GM23248 (cell line): ENCODE data around the gene SEC23B. TPM values are rescaled to one million over a fixed set of nuclear protein-coding genes. Genes with fewer than 3 reads are reported as not detected.
"Not testable (repeated sequence)": the region's sequence is repeated elsewhere in the genome, so short reads cannot be mapped to it uniquely, and the experiment has no call there.

ENCODE experiments used
- DNase-seq: peaks from one replicate; pipeline ENCODE4 v3.0.0-alpha.2; 2015
- H2AFZ ChIP-seq: fragments of 200-600 bp; sonication (generic); 2 replicates; pipeline ENCODE4 v1.6.1; 2016; ENCODE audit warnings: antibody characterized with exemption
- H3F3A ChIP-seq: fragments of 200-600 bp; sonication (generic); 2 replicates; pipeline ENCODE4 v1.6.1; 2016; ENCODE audit warnings: mild to moderate bottlenecking, antibody characterized with exemption, mixed run types; ENCODE audit not compliant: insufficient read depth
- H3K27ac ChIP-seq: fragments of 200-600 bp; sonication (generic); 2 replicates; pipeline ENCODE4 v1.5.1; 2016; ENCODE audit warnings: mild to moderate bottlenecking
- H3K27me3 ChIP-seq: fragments of 200-600 bp; sonication (generic); replicated peaks from 2 replicates; pipeline ENCODE4 v1.6.1; 2016; ENCODE audit warnings: mild to moderate bottlenecking; ENCODE audit not compliant: insufficient read depth
- H3K36me3 ChIP-seq: fragments of 200-600 bp; sonication (generic); 2 replicates; pipeline ENCODE4 v1.6.1; 2016; ENCODE audit warnings: low read depth, mild to moderate bottlenecking
- H3K4me1 ChIP-seq: fragments of 200-600 bp; sonication (generic); 2 replicates; pipeline ENCODE4 v1.6.1; 2016; ENCODE audit warnings: mild to moderate bottlenecking; ENCODE audit not compliant: insufficient read depth
- H3K4me2 ChIP-seq: fragments of 200-600 bp; sonication (generic); one replicate; pipeline ENCODE4 v1.6.1; 2016; ENCODE audit warnings: mild to moderate bottlenecking; ENCODE audit not compliant: unreplicated experiment
- H3K4me3 ChIP-seq: fragments of 200-600 bp; sonication (generic); 2 replicates; pipeline ENCODE4 v1.5.1; 2016; ENCODE audit warnings: mild to moderate bottlenecking
- H3K79me2 ChIP-seq: fragments of 200-600 bp; sonication (generic); 2 replicates; pipeline ENCODE4 v1.6.1; 2016; ENCODE audit warnings: mild to moderate bottlenecking; ENCODE audit not compliant: insufficient read depth
- H3K9ac ChIP-seq: fragments of 200-600 bp; sonication (generic); 2 replicates; pipeline ENCODE4 v1.6.1; 2016; ENCODE audit warnings: mild to moderate bottlenecking
- H3K9me2 ChIP-seq: fragments of 200-600 bp; sonication (generic); 2 replicates; pipeline ENCODE4 v1.6.1; 2016; ENCODE audit warnings: mixed run types, mild to moderate bottlenecking, moderate library complexity; ENCODE audit not compliant: insufficient read depth
- H3K9me3 ChIP-seq: fragments of 200-600 bp; sonication (generic); one replicate; pipeline ENCODE4 v1.6.1; 2017; ENCODE audit warnings: low read depth
- H4K20me1 ChIP-seq: fragments of 200-600 bp; sonication (generic); 2 replicates; pipeline ENCODE4 v1.6.0; 2016; ENCODE audit not compliant: insufficient read depth
- EZH2 ChIP-seq: fragments of 200-600 bp; sonication (generic); IDR thresholded peaks from 2 replicates; pipeline ENCODE4 v1.6.1; 2018; ENCODE audit warnings: antibody characterized with exemption, mild to moderate bottlenecking; ENCODE audit not compliant: insufficient read depth, poor library complexity, severe bottlenecking
- EZH2phosphoT487 ChIP-seq: fragments of 200-600 bp; sonication (generic); IDR thresholded peaks from 2 replicates; pipeline ENCODE4 v1.6.1; 2018; ENCODE audit warnings: antibody characterized with exemption, moderate library complexity, mild to moderate bottlenecking, low read depth; ENCODE audit not compliant: insufficient read depth
- WGBS, 2 experiments: methylation state at CpG; one replicate each; pipeline ENCODE4 v1.1.6; 2015 to 2017; ENCODE audit warnings: low lambda C conversion rate in 2 of 2, low coverage in 1 of 2; ENCODE audit errors: missing lambda C conversion rate in 2 of 2; 5-methylcytosine and 5-hydroxymethylcytosine counted together
- in situ Hi-C: fragments of 300-500 bp; cut with MboI; formaldehyde crosslinking; loops from 2 replicates; pipeline ENCODE4 v1.15.0; 2020
- polyA plus RNA-seq: library from polyadenylated mRNA; unstranded; fragments of >200 nt; fragmentation: Nextera tagmentation; extraction: Ambion mirVana; gene quantifications from 2 replicates; pipeline ENCODE4 v1.2.1, GENCODE V29; 2016
- total RNA-seq: library from RNA; depleted of rRNA; stranded (reverse); fragments of >200 nt; shearing (Covaris generic); gene quantifications from 2 replicates; pipeline ENCODE4 v1.2.3, GENCODE V29; 2014

Gene SEC23B
- total and polyA plus RNA-seq, 2 experiments from 2014 or later: 36.8 to 48.5 TPM

DNA sequence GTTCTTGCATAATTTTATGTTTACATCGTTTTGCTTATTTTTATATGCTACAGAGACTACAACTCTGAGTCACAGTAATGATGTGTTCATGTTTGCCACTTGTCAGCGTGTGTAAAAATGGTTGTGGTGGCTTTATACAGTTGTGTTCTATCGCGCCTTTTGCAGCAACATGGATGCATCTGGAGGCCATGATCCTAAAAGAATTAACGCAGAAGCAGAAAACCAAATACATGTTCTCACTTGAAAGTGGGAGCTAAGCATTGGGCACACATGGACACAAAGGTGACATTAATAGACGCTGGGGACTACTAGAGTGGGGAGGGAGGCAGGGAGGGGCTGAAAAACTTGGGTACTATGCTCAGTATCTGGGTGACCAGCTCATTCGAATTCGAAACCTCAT lies 996 bp upstream of the SEC23B start:
- Histone ChIP-seq H3K9me3 (no peaks in the 10 kb centered on the region), H4K20me1 (no peaks in the 10 kb centered on the region), H2AFZ (peak overlapping the region; percentile 95), H3K4me2 (peak overlapping the region; percentile 97), H3K36me3 (peaks cover 15% of the 10 kb centered on the region; the same call in 1 of the 2 replicates), H3K9ac (peak overlapping the region; percentile 93), H3K79me2 (peaks cover 40% of the 10 kb centered on the region), H3K27me3 (no peaks in the 10 kb centered on the region), H3K4me3 (peak overlapping the region; percentile 92), H3F3A (no peaks in the 10 kb centered on the region), H3K4me1 (no peaks in the 10 kb centered on the region; the same call in 1 of the 2 replicates), H3K27ac (peak overlapping the region; percentile 76), H3K9me2 (no peaks in the 10 kb centered on the region)
- WGBS, 2 experiments: 70 to 73% methylated on average over 8 of the region's 8 CpGs
- no peak for DNase-seq
- TF ChIP-seq EZH2: no peak
- no peak for TF ChIP-seq EZH2phosphoT487
- in situ Hi-C loops: no loop called here

DNA sequence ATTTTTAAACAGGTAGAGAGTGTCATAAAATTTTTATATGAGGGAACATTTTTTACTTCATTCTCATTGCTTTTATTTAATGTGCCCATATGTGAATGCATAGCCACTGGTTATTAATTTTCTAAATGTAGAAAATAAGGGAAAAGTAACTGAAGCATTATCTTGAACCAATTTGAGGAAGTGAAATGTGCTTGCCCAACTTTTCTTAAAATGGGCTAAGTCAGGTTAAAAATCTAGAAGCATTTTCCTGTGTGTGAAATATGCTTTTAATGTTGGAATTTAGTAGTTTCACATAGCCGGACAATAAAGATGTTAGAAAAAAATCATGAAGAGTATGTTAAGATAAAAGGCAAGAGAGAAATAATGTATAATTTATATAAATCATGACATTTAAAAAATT lies 3.8 kb downstream of the SEC23B start:
- H3K27ac ChIP-seq: no peak overlapping the region
- H3K27me3 ChIP-seq: no peaks in the 10 kb centered on the region
- H3K9me2 ChIP-seq: no peaks in the 10 kb centered on the region
- H3K9ac ChIP-seq: no peak overlapping the region
- no peak for TF ChIP-seq EZH2
- no peak for TF ChIP-seq EZH2phosphoT487
- H2AFZ ChIP-seq: no peak overlapping the region
- no peaks in the 10 kb centered on the region for H4K20me1 ChIP-seq
- H3K36me3 ChIP-seq: peaks cover 41% of the 10 kb centered on the region
- peaks cover 58% of the 10 kb centered on the region for H3K79me2 ChIP-seq
- H3F3A ChIP-seq: no peaks in the 10 kb centered on the region
- H3K4me1 ChIP-seq: no peaks in the 10 kb centered on the region; the same call in 1 of the 2 replicates
- no peak for DNase-seq
- in situ Hi-C loops: no loop called here
- H3K4me3 ChIP-seq: no peak overlapping the region
- no peaks in the 10 kb centered on the region for H3K9me3 ChIP-seq
- no peak overlapping the region for H3K4me2 ChIP-seq
- WGBS, 2 experiments: 100% methylated on average over 1 of the region's 1 CpG

DNA sequence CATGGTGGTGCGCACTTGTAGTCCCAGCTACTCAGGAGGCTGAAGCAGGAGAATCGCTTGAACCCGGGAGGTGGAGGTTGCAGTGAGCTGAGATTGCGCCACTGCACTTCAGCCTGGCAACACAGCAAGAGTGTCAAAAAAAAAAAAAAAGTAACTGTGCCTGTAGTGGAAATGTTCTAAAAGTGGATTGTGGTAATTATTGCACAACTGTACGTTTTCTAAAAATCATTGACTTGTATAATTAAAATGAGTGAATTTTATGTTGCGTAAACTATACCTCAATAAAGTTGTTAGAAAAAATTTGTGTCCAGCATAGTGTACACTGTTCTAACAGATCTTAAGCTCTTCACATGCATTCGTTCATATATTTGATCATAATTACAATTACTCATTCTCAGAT lies 5.5 kb downstream of the SEC23B start:
- TF ChIP-seq EZH2phosphoT487 (no peak), EZH2 (no peak)
- Histone ChIP-seq H3K79me2 (peaks cover 69% of the 10 kb centered on the region), H3K9ac (no peak overlapping the region), H3K9me3 (no peaks in the 10 kb centered on the region), H3K4me3 (no peak overlapping the region), H3K36me3 (peaks cover 41% of the 10 kb centered on the region), H3K27me3 (no peaks in the 10 kb centered on the region), H2AFZ (no peak overlapping the region), H3K9me2 (no peaks in the 10 kb centered on the region), H3F3A (no peaks in the 10 kb centered on the region), H4K20me1 (no peaks in the 10 kb centered on the region), H3K4me2 (no peak overlapping the region), H3K4me1 (no peaks in the 10 kb centered on the region; the same call in 1 of the 2 replicates), H3K27ac (no peak overlapping the region)
- in situ Hi-C loops: no loop called here
- no peak for DNase-seq
- WGBS, 2 experiments: 93 to 95% methylated on average over 7 of the region's 7 CpGs

DNA sequence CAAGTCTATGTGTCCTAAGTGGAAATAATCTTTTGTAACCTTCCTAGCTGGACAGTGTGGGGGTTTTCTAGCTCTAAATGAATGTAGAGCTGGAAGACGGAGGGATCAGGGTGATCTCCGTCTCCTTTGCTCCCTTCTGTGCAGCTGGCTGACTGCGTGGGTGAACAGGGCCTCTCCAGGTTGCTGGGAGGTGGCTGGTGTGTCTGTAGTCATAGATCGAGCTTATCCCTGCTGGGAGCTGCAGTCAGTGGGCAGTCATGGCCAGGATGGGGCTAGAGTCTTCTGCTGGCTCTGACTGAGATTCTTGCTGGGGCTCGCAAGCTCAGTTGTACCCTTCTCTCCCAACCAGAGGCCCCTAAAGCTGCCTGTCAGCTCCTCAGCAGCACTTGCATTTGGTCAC lies 6.4 kb downstream of the SEC23B start:
- no peak overlapping the region for H3K4me3 ChIP-seq
- H3K36me3 ChIP-seq: peaks cover 41% of the 10 kb centered on the region
- no peak overlapping the region for H3K9ac ChIP-seq
- no peak overlapping the region for H3K4me2 ChIP-seq
- no peaks in the 10 kb centered on the region for H3K27me3 ChIP-seq
- H3F3A ChIP-seq: no peaks in the 10 kb centered on the region
- no peak for DNase-seq
- H2AFZ ChIP-seq: no peak overlapping the region
- in situ Hi-C loops: no loop called here
- H3K9me3 ChIP-seq: no peaks in the 10 kb centered on the region
- no peaks in the 10 kb centered on the region for H4K20me1 ChIP-seq
- no peak overlapping the region for H3K27ac ChIP-seq
- WGBS, 2 experiments: 92 to 93% methylated on average over 5 of the region's 5 CpGs
- peaks cover 66% of the 10 kb centered on the region for H3K79me2 ChIP-seq
- TF ChIP-seq EZH2phosphoT487 (no peak), EZH2 (no peak)
- no peaks in the 10 kb centered on the region for H3K4me1 ChIP-seq
- no peaks in the 10 kb centered on the region for H3K9me2 ChIP-seq

DNA sequence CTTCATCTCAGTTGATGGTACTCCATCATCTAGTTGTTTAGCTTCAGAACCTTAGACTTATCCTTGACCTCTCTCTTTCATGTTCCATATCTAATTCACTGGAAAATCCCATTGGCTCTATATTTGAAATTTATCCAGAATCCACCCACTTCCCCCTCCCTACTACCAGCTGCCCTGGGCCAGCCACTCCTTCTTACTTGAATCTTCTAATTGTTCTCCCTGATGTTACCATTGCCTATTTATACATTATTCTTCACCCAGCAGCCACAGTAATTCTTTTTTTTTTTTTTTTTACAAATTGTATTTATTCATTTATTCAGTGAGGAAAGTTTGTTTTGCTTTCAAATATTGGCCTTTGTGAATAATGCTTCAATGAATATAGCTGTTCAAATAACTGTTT lies 8.2 kb downstream of the SEC23B start:
- peaks cover 48% of the 10 kb centered on the region for H3K79me2 ChIP-seq
- no peaks in the 10 kb centered on the region for H3K4me1 ChIP-seq
- TF ChIP-seq EZH2phosphoT487 (no peak), EZH2 (no peak)
- H3K27ac ChIP-seq: no peak overlapping the region
- no peak overlapping the region for H3K4me3 ChIP-seq
- H3K36me3 ChIP-seq: peaks cover 34% of the 10 kb centered on the region
- no peak overlapping the region for H3K9ac ChIP-seq
- no peaks in the 10 kb centered on the region for H3K9me3 ChIP-seq
- in situ Hi-C loops: no loop called here
- H4K20me1 ChIP-seq: no peaks in the 10 kb centered on the region
- H2AFZ ChIP-seq: no peak overlapping the region
- no peak for DNase-seq
- no peak overlapping the region for H3K4me2 ChIP-seq
- H3F3A ChIP-seq: no peaks in the 10 kb centered on the region
- no peaks in the 10 kb centered on the region for H3K9me2 ChIP-seq
- no peaks in the 10 kb centered on the region for H3K27me3 ChIP-seq

DNA sequence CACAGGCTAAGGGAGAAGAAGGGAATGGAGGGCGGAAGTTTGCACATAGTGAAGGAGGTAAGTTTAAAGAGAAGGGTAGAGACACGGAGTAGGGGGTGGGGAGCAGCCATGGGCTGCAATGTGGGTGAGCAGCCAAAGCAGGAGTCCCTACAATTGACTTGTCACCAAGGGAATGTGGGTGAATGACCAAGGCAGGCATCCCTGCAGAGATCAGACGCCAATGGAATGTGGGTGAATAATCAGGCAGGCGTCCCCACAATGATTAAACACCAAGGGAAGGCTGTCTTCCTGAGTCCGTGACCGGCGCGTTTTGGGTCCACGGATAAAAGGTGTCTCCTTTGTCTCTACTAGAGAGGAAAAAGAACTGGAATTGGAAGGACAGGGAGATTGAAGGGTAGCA lies 14.3 kb downstream of the SEC23B start:
- in situ Hi-C loops, H3K9me3 ChIP-seq, H3K4me3 ChIP-seq, H3K4me2 ChIP-seq, H3K9ac ChIP-seq, H4K20me1 ChIP-seq, H3K27me3 ChIP-seq, H2AFZ ChIP-seq, H3K9me2 ChIP-seq: not testable (repeated sequence)
- DNase-seq: peak; percentile 53
- peak overlapping the region; percentile 37; the same call in 1 of the 2 replicates for H3K27ac ChIP-seq
- peaks cover 11% of the 10 kb centered on the region for H3F3A ChIP-seq
- 47 to 55% methylated on average over 9 of the region's 9 CpGs for WGBS, 2 experiments
- H3K4me1 ChIP-seq: peaks cover 39% of the 10 kb centered on the region
- H3K36me3 ChIP-seq: peaks cover 18% of the 10 kb centered on the region
- peaks cover 27% of the 10 kb centered on the region for H3K79me2 ChIP-seq
